ENCODE data around the gene FSTL5. TPM values are rescaled to one million over a fixed set of nuclear protein-coding genes. Genes with fewer than 3 reads are reported as not detected.

The FSTL5 gene
- total RNA-seq, 1 experiment from 2014 or later: not detected

DNA sequence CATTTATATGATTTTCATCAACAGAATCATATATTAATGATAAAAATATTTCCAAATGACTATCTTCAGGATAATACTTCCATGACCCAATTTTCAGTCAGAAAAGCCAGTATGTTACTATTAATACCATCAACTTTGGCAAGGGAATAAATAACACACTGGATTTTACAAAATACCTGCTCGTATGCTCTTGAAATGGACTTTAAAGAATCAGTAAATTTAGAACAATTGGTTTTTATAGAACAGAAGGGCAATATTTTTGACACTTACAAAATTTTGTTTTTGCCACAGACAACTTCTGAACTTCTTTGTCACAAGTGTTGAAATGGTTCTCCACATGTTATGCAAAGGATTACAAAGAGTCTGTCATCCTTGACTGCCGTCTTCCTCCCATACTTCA is 700.4 kb downstream of the FSTL5 start:
- Histone ChIP-seq H3K4me1 (ENCODE audit: control insufficient read depth in 1 of 2, insufficient read depth in 2 of 2, low read length in 2 of 2) (no peaks in the 10 kb centered on the region), H3K9ac (ENCODE audit: low read length) (no peak overlapping the region), H3K27ac (ENCODE audit: low read depth, low read length) (no peak overlapping the region), H2AFZ (ENCODE audit: low read depth, low read length, poor library complexity, severe bottlenecking) (no peak overlapping the region), H3K27me3 (ENCODE audit: insufficient read depth, low read length) (no peaks in the 10 kb centered on the region), H3K79me2 (ENCODE audit: insufficient read depth, low read length) (no peaks in the 10 kb centered on the region), H3K4me2 (ENCODE audit: low read length) (no peak overlapping the region), H3K9me3 (ENCODE audit: control insufficient read depth in 1 of 2, insufficient read depth in 1 of 2, low read depth in 1 of 2, low read length in 2 of 2) (no peaks in the 10 kb centered on the region), H3K4me3 (replicated peaks in 1 of 2; ENCODE audit: low read depth in 1 of 2, low read length in 2 of 2) (no peak overlapping the region), H4K20me1 (ENCODE audit: insufficient read depth) (no peaks in the 10 kb centered on the region), H3K36me3 (ENCODE audit: control insufficient read depth in 1 of 2, insufficient read depth in 2 of 2, low read length in 2 of 2) (no peaks in the 10 kb centered on the region), H3K9me2 (ENCODE audit: insufficient read depth) (no peaks in the 10 kb centered on the region)
- ATAC-seq: no peak
- BruUV-seq (replicated peaks): no TSS peak
- TF ChIP-seq SRF (IDR thresholded peaks at IDR 0.05; ENCODE audit: low read depth) (no peak), POLR2AphosphoS5 (IDR thresholded peaks at IDR 0.05; ENCODE audit: low read depth, low read length) (no peak), ZNF274 (IDR thresholded peaks at IDR 0.05; ENCODE audit: low read depth, low read length) (no peak), SIN3A (IDR thresholded peaks at IDR 0.05; ENCODE audit: low read depth) (no peak), EZH2 (IDR thresholded peaks at IDR 0.05) (no peak), TCF7L2 (IDR thresholded peaks at IDR 0.05; ENCODE audit: borderline replicate concordance, extremely low read depth, insufficient read depth, insufficient read length) (no peak), ZFX (IDR thresholded peaks at IDR 0.05) (no peak), YY1 (IDR thresholded peaks at IDR 0.05; ENCODE audit: extremely low read depth, insufficient replicate concordance, low read depth, low read length) (no peak), ELF1 (IDR thresholded peaks at IDR 0.05; ENCODE audit: borderline replicate concordance, low read depth) (no peak), EGR1 (IDR thresholded peaks at IDR 0.05; ENCODE audit: low read depth) (no peak), FOSL1 (IDR thresholded peaks at IDR 0.05; ENCODE audit: low read depth) (no peak)
- TF ChIP-seq, protein P1, sequence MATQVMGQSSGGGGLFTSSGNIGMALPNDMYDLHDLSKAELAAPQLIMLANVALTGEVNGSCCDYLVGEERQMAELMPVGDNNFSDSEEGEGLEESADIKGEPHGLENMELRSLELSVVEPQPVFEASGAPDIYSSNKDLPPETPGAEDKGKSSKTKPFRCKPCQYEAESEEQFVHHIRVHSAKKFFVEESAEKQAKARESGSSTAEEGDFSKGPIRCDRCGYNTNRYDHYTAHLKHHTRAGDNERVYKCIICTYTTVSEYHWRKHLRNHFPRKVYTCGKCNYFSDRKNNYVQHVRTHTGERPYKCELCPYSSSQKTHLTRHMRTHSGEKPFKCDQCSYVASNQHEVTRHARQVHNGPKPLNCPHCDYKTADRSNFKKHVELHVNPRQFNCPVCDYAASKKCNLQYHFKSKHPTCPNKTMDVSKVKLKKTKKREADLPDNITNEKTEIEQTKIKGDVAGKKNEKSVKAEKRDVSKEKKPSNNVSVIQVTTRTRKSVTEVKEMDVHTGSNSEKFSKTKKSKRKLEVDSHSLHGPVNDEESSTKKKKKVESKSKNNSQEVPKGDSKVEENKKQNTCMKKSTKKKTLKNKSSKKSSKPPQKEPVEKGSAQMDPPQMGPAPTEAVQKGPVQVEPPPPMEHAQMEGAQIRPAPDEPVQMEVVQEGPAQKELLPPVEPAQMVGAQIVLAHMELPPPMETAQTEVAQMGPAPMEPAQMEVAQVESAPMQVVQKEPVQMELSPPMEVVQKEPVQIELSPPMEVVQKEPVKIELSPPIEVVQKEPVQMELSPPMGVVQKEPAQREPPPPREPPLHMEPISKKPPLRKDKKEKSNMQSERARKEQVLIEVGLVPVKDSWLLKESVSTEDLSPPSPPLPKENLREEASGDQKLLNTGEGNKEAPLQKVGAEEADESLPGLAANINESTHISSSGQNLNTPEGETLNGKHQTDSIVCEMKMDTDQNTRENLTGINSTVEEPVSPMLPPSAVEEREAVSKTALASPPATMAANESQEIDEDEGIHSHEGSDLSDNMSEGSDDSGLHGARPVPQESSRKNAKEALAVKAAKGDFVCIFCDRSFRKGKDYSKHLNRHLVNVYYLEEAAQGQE (IDR thresholded peaks at IDR 0.05; ENCODE audit: low read depth): no peak
- TF ChIP-seq, protein P2, sequence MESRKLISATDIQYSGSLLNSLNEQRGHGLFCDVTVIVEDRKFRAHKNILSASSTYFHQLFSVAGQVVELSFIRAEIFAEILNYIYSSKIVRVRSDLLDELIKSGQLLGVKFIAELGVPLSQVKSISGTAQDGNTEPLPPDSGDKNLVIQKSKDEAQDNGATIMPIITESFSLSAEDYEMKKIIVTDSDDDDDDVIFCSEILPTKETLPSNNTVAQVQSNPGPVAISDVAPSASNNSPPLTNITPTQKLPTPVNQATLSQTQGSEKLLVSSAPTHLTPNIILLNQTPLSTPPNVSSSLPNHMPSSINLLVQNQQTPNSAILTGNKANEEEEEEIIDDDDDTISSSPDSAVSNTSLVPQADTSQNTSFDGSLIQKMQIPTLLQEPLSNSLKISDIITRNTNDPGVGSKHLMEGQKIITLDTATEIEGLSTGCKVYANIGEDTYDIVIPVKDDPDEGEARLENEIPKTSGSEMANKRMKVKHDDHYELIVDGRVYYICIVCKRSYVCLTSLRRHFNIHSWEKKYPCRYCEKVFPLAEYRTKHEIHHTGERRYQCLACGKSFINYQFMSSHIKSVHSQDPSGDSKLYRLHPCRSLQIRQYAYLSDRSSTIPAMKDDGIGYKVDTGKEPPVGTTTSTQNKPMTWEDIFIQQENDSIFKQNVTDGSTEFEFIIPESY (IDR thresholded peaks at IDR 0.05; ENCODE audit: extremely low read depth, insufficient replicate concordance, low read length): no peak
- TF ChIP-seq, protein P3, sequence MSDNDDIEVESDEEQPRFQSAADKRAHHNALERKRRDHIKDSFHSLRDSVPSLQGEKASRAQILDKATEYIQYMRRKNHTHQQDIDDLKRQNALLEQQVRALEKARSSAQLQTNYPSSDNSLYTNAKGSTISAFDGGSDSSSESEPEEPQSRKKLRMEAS (IDR thresholded peaks at IDR 0.05): no peak
- TF ChIP-seq, protein P4, sequence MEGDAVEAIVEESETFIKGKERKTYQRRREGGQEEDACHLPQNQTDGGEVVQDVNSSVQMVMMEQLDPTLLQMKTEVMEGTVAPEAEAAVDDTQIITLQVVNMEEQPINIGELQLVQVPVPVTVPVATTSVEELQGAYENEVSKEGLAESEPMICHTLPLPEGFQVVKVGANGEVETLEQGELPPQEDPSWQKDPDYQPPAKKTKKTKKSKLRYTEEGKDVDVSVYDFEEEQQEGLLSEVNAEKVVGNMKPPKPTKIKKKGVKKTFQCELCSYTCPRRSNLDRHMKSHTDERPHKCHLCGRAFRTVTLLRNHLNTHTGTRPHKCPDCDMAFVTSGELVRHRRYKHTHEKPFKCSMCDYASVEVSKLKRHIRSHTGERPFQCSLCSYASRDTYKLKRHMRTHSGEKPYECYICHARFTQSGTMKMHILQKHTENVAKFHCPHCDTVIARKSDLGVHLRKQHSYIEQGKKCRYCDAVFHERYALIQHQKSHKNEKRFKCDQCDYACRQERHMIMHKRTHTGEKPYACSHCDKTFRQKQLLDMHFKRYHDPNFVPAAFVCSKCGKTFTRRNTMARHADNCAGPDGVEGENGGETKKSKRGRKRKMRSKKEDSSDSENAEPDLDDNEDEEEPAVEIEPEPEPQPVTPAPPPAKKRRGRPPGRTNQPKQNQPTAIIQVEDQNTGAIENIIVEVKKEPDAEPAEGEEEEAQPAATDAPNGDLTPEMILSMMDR (IDR thresholded peaks at IDR 0.05 in 2 of 3, conservative IDR thresholded peaks at IDR 0.05 in 1 of 3; ENCODE audit: borderline replicate concordance in 1 of 3, insufficient read depth in 1 of 3, low read depth in 2 of 3, low read length in 2 of 3): no peak
- intact Hi-C loops (cut with micrococcal nuclease): no loop called here
- CTCF ChIA-PET: no interaction called here
- DNase-seq (ENCODE audit: low read depth, low spot score): no peak
- POLR2A ChIA-PET: no interaction called here
- RAD21 ChIA-PET (ENCODE audit: low non-redundant PET in 1 of 2, low total read pairs in 2 of 2, uncharacterized antibody in 2 of 2, unreplicated experiment in 2 of 2): no interaction called here
